Urinary bladder (tissue), 2 donors: ENCODE measurements around the gene CDR2. TPM values are rescaled to one million over a fixed set of nuclear protein-coding genes. Genes with fewer than 3 reads are reported as not detected.

ENCODE experiments used
- polyA plus RNA-seq: library from polyadenylated mRNA; stranded (reverse); fragments of 200-250 nt; gene quantifications from one replicate; pipeline ENCODE4 v1.2.3, GENCODE V29; 2013
- total RNA-seq: library from RNA; depleted of rRNA; stranded (reverse); fragments of >200 nt; gene quantifications from one replicate; pipeline ENCODE4 v1.2.3, GENCODE V29; 2014
- donor health status: healthy.

Gene CDR2
- total and polyA plus RNA-seq, 2 donors = 22.9 to 48.6 TPM

Other genes with a start within 250 kb of the CDR2 start
- not detected for gene SDR42E2, start 212.1 kb downstream of the CDR2 start, total RNA-seq
- not detected for gene SDR42E2, start 212.1 kb downstream of the CDR2 start, polyA plus RNA-seq
- gene EEF2K, start 168.3 kb downstream of the CDR2 start, total RNA-seq = 37.2 TPM
- gene EEF2K, start 168.3 kb downstream of the CDR2 start, polyA plus RNA-seq = 26.6 TPM
- gene POLR3E, start 77.2 kb downstream of the CDR2 start, total RNA-seq = 31.9 TPM
- 26.2 TPM for gene POLR3E, start 77.2 kb downstream of the CDR2 start, polyA plus RNA-seq
- 371 TPM for gene NPIPB5, start 136.3 kb upstream of the CDR2 start, total RNA-seq
- 46.0 TPM for gene NPIPB5, start 136.3 kb upstream of the CDR2 start, polyA plus RNA-seq